HepG2 (cell line): Measurements from ENCODE around the gene ACCS. TPM values are rescaled to one million over a fixed set of nuclear protein-coding genes. Genes with fewer than 3 reads are reported as not detected.

Experiments used
- ATAC-seq: fragments of 200-7000 bp; cut with Tn5 transposase; 3 replicates; pipeline ENCODE4 v1.9.1; 2020; ENCODE audit warnings: mild to moderate bottlenecking, moderate library complexity
- BruUV-seq: library from RNA; stranded (reverse); fragments of 400-500 nt; replicated peaks from 2 replicates; lab custom pipeline; 2021; lab: Mats Ljungman, UMichigan
- CTCF ChIA-PET: fragments of 300-600 bp; formaldehyde crosslinking; extraction: SDS; loops from one replicate; lab custom pipeline; 2021; ENCODE audit warnings: low total read pairs, inconsistent platforms, low intra/inter-chr PET ratio; lab: Yijun Ruan, JAX
- POLR2A ChIA-PET: fragments of 350-600 bp; sonication (Branson Sonifier 250); formaldehyde crosslinking; loops from one replicate; lab custom pipeline; 2020; ENCODE audit warnings: antibody characterized with exemption, inconsistent platforms; lab: Yijun Ruan, JAX
- DNase-seq: peaks from one replicate; pipeline ENCODE4 v3.0.0-alpha.2; 2015; ENCODE audit warnings: low spot score
- FAIRE-seq: peaks from 3 replicates; lab custom pipeline; 2011; peaks lifted over from hg19 to GRCh38; lab: Jason Lieb, UNC
- H2AFZ ChIP-seq: one replicate; pipeline ENCODE4 v1.6.1; 2011; ENCODE audit warnings: low read length, inconsistent platforms
- H3K27ac ChIP-seq: fragments of 300-600 bp; 3 replicates; pipeline ENCODE4 v1.8.0; 2011; ENCODE audit warnings: mixed run types, mild to moderate bottlenecking, mixed read lengths, low read length, inconsistent platforms; ENCODE audit not compliant: insufficient read depth; ENCODE audit errors: extremely low read length
- H3K27me3 ChIP-seq, 2 experiments: fragments of 200-600 bp in 1 of 2; 2 replicates in 1 of 2; 3 replicates in 1 of 2; pipeline versions ENCODE4 v1.6.0 to v1.8.0; 2011; ENCODE audit warnings: low read length in 2 of 2, mild to moderate bottlenecking in 2 of 2, moderate library complexity in 2 of 2, inconsistent platforms in 1 of 2; ENCODE audit not compliant: insufficient read depth in 2 of 2, control insufficient read depth in 1 of 2
- H3K36me3 ChIP-seq, 2 experiments: fragments of 200-600 bp in 1 of 2; replicated peaks in 1 of 2; 2 replicates in 1 of 2; 3 replicates in 1 of 2; pipeline versions ENCODE4 v1.5.1 to v1.8.0; 2011; ENCODE audit warnings: low read length in 2 of 2, inconsistent platforms in 1 of 2; ENCODE audit not compliant: insufficient read depth in 2 of 2, control insufficient read depth in 1 of 2
- H3K4me1 ChIP-seq: 2 replicates; pipeline ENCODE4 v1.5.1; 2012; ENCODE audit warnings: low read length, inconsistent platforms; ENCODE audit not compliant: insufficient read depth
- H3K4me2 ChIP-seq: 2 replicates; pipeline ENCODE4 v1.6.0; 2011; ENCODE audit warnings: low read depth, low read length, inconsistent platforms
- H3K4me3 ChIP-seq, 3 experiments: fragments of 200-600 bp in 1 of 3; sonication (generic), shearing (Covaris generic) in 1 of 3; replicated peaks in 1 of 3; 2 replicates each; pipeline ENCODE4 v1.5.1; 2011 to 2016; ENCODE audit warnings: low read length in 3 of 3, inconsistent platforms in 2 of 3, low read depth in 2 of 3, mild to moderate bottlenecking in 2 of 3, control low read depth in 1 of 3, mixed read lengths in 1 of 3; ENCODE audit not compliant: insufficient read depth in 1 of 3
- H3K79me2 ChIP-seq: one replicate; pipeline ENCODE4 v1.6.1; 2011; ENCODE audit warnings: low read length, inconsistent platforms; ENCODE audit not compliant: insufficient read depth
- H3K9ac ChIP-seq: 2 replicates; pipeline ENCODE4 v1.6.0; 2011; ENCODE audit warnings: mild to moderate bottlenecking, low read depth, low read length, inconsistent platforms; ENCODE audit not compliant: insufficient read depth
- H3K9me3 ChIP-seq: 2 replicates; pipeline ENCODE4 v1.5.1; 2012; ENCODE audit warnings: mild to moderate bottlenecking, low read length
- H4K20me1 ChIP-seq: 2 replicates; pipeline ENCODE4 v1.6.0; 2011; ENCODE audit warnings: inconsistent platforms, mild to moderate bottlenecking, low read length, moderate library complexity; ENCODE audit not compliant: insufficient read depth
- MAFG ChIP-seq: sonication (generic); formaldehyde crosslinking; IDR thresholded peaks from 2 replicates; pipeline ENCODE4 v1.5.1; 2020; ENCODE audit warnings: mild to moderate bottlenecking, missing genetic modification reagents
- NFE2 ChIP-seq: sonication (generic); formaldehyde crosslinking; IDR thresholded peaks from 2 replicates; pipeline ENCODE4 v1.4.0; 2020; ENCODE audit warnings: missing genetic modification reagents
- PAX8 ChIP-seq: sonication (generic); formaldehyde crosslinking; IDR thresholded peaks from 2 replicates; pipeline ENCODE4 v1.8.0; 2022; ENCODE audit warnings: mild to moderate bottlenecking, missing genetic modification reagents, borderline replicate concordance
- PLRG1 ChIP-seq: fragments of 450-650 bp; conservative IDR thresholded peaks from 2 replicates; pipeline ENCODE4 v1.6.1; 2016
- SP140L ChIP-seq: sonication (generic); formaldehyde crosslinking; IDR thresholded peaks from 2 replicates; pipeline ENCODE4 v1.4.0; 2020; ENCODE audit warnings: missing genetic modification reagents, borderline replicate concordance
- ZFP36 ChIP-seq: fragments of 150-350 bp; IDR thresholded peaks from 2 replicates; pipeline ENCODE4 v1.6.1; 2018; ENCODE audit warnings: borderline replicate concordance, low read length, low read depth; ENCODE audit not compliant: partially characterized antibody
- ZNF496 ChIP-seq: sonication (generic); formaldehyde crosslinking; IDR thresholded peaks from 2 replicates; pipeline ENCODE4 v1.8.1; 2023; ENCODE audit warnings: mild to moderate bottlenecking, moderate library complexity, missing genetic modification reagents; ENCODE audit not compliant: insufficient replicate concordance
- WGBS: methylation state at CpG from one replicate; pipeline ENCODE4 v1.1.6; 2017; ENCODE audit warnings: low lambda C conversion rate; 5-methylcytosine and 5-hydroxymethylcytosine counted together
- in situ Hi-C: cut with HindIII; loops from 2 replicates; pipeline ENCODE4 v1.10.0; 2017; ENCODE audit warnings: low pct_unique_long_range_greater_than_20kb; ENCODE audit not compliant: extremely low pct_ligation_motif_present
- intact Hi-C: fragments of 100-400 bp; cut with micrococcal nuclease; formaldehyde crosslinking; loops from one replicate; pipeline ENCODE4 v1.10.0; 2022; ENCODE audit not compliant: unreplicated experiment
- polyA plus RNA-seq, 8 experiments: library from polyadenylated mRNA; depleted of rRNA in 3 of 8; stranded (reverse) in 7 of 8; unstranded in 1 of 8; fragments of >200 nt; fragmentation: Illumina TruSeq in 4 of 8; extraction: Trizol in 4 of 8; gene quantifications; 2 replicates each; pipeline versions ENCODE4 v1.2.1 to v1.2.3, GENCODE V29; 2011 to 2016; ENCODE audit warnings: low read depth in 4 of 8, missing spikeins in 1 of 8, mixed read lengths in 1 of 8; ENCODE audit not compliant: insufficient read depth in 1 of 8
- total RNA-seq, 5 experiments: library from RNA; depleted of rRNA; stranded (reverse); fragments of >200 nt; fragmentation: Illumina TruSeq; extraction: Trizol; gene quantifications; 2 replicates each; pipeline ENCODE4 v1.2.3, GENCODE V29; 2016; ENCODE audit warnings: low read depth in 1 of 5
- TF ChIP-seq, protein P1 (sequence below): sonication (generic); formaldehyde crosslinking; IDR thresholded peaks from 2 replicates; pipeline ENCODE4 v1.4.0; 2020; ENCODE audit warnings: missing genetic modification reagents
- TF ChIP-seq, protein P2 (sequence below): sonication (generic); IDR thresholded peaks from 2 replicates; pipeline ENCODE4 v1.6.1; 2016; ENCODE audit warnings: low read depth, borderline replicate concordance

The ACCS gene
- total and polyA plus RNA-seq, 2 of the 13 experiments (the other 11 are each of a cell fraction or from before 2014, with no cell fraction given): 0.55 to 0.59 TPM

DNA sequence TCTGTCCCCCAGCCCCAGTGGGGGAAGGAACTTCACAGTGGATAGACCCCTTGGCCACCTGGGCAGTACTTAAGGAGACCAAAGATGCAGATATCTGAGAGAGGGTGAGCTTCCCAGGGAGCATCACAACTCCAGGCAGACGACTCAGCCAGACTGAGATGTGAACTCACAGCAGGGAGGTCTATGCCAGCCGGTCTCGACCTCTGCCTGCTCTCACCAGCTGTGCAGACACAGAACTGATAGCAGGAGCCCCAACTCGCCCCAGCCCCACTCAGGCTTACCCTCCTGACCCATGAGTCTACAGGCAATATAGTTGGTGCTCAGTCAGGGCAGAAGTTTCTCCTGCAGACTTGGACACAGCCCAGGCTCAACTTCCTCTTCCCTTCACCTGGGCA is 47.9 kb upstream of the ACCS start:
- Histone ChIP-seq H3K79me2 (no peaks in the 10 kb centered on the region), H3K9ac (no peak overlapping the region), H3K27ac (no peak overlapping the region), H3K4me1 (no peaks in the 10 kb centered on the region), H3K4me3 (no peak overlapping the region), H3K36me3 (no peaks in the 10 kb centered on the region), H3K4me2 (no peak overlapping the region), H3K9me3 (no peaks in the 10 kb centered on the region), H2AFZ (no peak overlapping the region), H3K27me3 (peaks cover 0 to 2% of the 10 kb centered on the region in 2 experiments; a peak in 1 of 5 replicates), H4K20me1 (no peaks in the 10 kb centered on the region)
- TF ChIP-seq ZNF496 (CRISPR knock-in tag) (no peak), PAX8 (CRISPR knock-in tag) (no peak), ZFP36 (no peak), PLRG1 (no peak), SP140L (CRISPR knock-in tag) (no peak), NFE2 (CRISPR knock-in tag) (no peak), MAFG (CRISPR knock-in tag) (no peak)
- TF ChIP-seq, protein P1, sequence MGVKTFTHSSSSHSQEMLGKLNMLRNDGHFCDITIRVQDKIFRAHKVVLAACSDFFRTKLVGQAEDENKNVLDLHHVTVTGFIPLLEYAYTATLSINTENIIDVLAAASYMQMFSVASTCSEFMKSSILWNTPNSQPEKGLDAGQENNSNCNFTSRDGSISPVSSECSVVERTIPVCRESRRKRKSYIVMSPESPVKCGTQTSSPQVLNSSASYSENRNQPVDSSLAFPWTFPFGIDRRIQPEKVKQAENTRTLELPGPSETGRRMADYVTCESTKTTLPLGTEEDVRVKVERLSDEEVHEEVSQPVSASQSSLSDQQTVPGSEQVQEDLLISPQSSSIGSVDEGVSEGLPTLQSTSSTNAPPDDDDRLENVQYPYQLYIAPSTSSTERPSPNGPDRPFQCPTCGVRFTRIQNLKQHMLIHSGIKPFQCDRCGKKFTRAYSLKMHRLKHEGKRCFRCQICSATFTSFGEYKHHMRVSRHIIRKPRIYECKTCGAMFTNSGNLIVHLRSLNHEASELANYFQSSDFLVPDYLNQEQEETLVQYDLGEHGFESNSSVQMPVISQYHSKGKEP (CRISPR knock-in tag): no peak
- TF ChIP-seq, protein P2, sequence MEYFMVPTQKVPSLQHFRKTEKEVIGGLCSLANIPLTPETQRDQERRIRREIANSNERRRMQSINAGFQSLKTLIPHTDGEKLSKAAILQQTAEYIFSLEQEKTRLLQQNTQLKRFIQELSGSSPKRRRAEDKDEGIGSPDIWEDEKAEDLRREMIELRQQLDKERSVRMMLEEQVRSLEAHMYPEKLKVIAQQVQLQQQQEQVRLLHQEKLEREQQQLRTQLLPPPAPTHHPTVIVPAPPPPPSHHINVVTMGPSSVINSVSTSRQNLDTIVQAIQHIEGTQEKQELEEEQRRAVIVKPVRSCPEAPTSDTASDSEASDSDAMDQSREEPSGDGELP: no peak
- CTCF ChIA-PET: no interaction called here
- no peak for ATAC-seq
- POLR2A ChIA-PET: no interaction called here
- intact Hi-C loops (no loop called here), in situ Hi-C loops (no loop called here)
- WGBS: no CpG with 5 or more reads among the region's 4 CpGs
- BruUV-seq: no TSS peak
- FAIRE-seq: no peak
- DNase-seq: no peak
